ENCODE results near the gene FNDC3B.

DNA sequence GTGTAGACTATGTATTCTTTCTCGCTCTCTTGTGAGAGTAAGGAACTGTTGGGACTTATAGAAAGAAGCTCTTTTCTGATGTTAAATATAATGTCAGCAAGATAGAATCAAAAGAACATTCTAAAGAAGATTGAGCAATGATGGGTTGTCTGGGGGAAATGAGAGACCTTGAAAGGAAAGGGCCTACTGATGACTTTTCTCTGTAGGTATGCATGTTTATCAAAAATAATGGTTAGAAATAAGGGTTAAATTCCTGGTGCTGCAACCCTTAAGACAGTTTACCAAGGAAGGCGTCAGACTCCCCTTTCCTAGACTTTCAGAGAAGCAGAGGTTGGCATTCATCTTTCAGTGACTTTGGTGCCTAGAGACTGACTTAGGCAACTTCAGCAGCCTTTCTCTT is 339.1 kb downstream of the FNDC3B start:
- TF ChIP-seq CTCF (conservative IDR thresholded peaks at IDR 0.05; ENCODE audit: low read length) (no peak), EZH2phosphoT487 (IDR thresholded peaks at IDR 0.05; ENCODE audit: borderline replicate concordance) (no peak)

Measured in Loucy (cell line).